Upper lobe of left lung (tissue), 6 donors: ENCODE results near the gene CLDN11. TPM values are rescaled to one million over a fixed set of nuclear protein-coding genes. Genes with fewer than 3 reads are reported as not detected.

Experiments used
- ATAC-seq, 2 donors: fragments of 200-7000 bp; cut with Tn5 transposase; one replicate each; pipeline ENCODE4 v1.9.1; 2022; ENCODE audit warnings: mild to moderate bottlenecking in 2 of 2, moderate library complexity in 2 of 2; ENCODE audit not compliant: low FRiP score in 2 of 2
- DNase-seq, 2 donors: peaks; one replicate each; pipeline ENCODE4 v3.0.0-alpha.2; 2019 to 2020
- H3K27ac ChIP-seq, 4 donors: fragments of 200-600 bp; sonication (generic); one replicate each; pipeline ENCODE4 v1.5.1; 2016 to 2019
- H3K27me3 ChIP-seq, 4 donors: fragments of 200-600 bp; sonication (generic); one replicate each; pipeline ENCODE4 v1.5.1; 2017 to 2019
- H3K36me3 ChIP-seq, 4 donors: fragments of 200-600 bp; sonication (generic); one replicate each; pipeline ENCODE4 v1.5.1; 2016 to 2019
- H3K4me1 ChIP-seq, 4 donors: fragments of 200-600 bp; sonication (generic); one replicate each; pipeline ENCODE4 v1.5.1; 2018 to 2019
- H3K4me3 ChIP-seq, 4 donors: fragments of 200-600 bp; sonication (generic); one replicate each; pipeline ENCODE4 v1.5.1; 2017 to 2019; ENCODE audit warnings: mild to moderate bottlenecking in 2 of 4, moderate library complexity in 1 of 4
- H3K9me3 ChIP-seq, 4 donors: fragments of 200-600 bp; sonication (generic); one replicate each; pipeline ENCODE4 v1.5.1; 2018 to 2019
- CTCF ChIP-seq, 6 experiments: fragments of 450-650 bp in 4 of 6; fragments of 200-600 bp in 2 of 6; sonication (generic) in 2 of 6; IDR thresholded peaks; one replicate each; pipeline ENCODE4 v1.5.1; 2016 to 2019; ENCODE audit warnings: antibody characterized with exemption in 6 of 6
- EP300 ChIP-seq, 4 donors: sonication (generic); formaldehyde crosslinking; IDR thresholded peaks; one replicate each; pipeline ENCODE4 v1.5.1; 2017; ENCODE audit warnings: antibody characterized with exemption in 4 of 4, control low read depth in 2 of 4
- POLR2A ChIP-seq, 4 donors: fragments of 450-650 bp; IDR thresholded peaks; one replicate each; pipeline ENCODE4 v1.5.1; 2016 to 2017; ENCODE audit warnings: antibody characterized with exemption in 4 of 4, mild to moderate bottlenecking in 2 of 4
- POLR2AphosphoS5 ChIP-seq, 2 donors: sonication (generic); formaldehyde crosslinking; IDR thresholded peaks; one replicate each; pipeline ENCODE4 v1.5.1; 2017; ENCODE audit warnings: antibody characterized with exemption in 2 of 2
- WGBS, 2 donors: methylation state at CpG; one replicate each; pipeline ENCODE4 v1.1.5; 2017 to 2018; 5-methylcytosine and 5-hydroxymethylcytosine counted together
- total RNA-seq, 6 donors: library from RNA; depleted of rRNA in 4 of 6; stranded (reverse); fragments of >200 nt in 4 of 6; gene quantifications; one replicate each; pipeline versions ENCODE4 v1.1.0 to v1.2.1, GENCODE V29; 2016 to 2021
- donor health status: DM: no; HTN: no; CAD: no; lungs with moderate emphysema.
- donor health status: DM: no; HTN: yes; CAD: no; lungs with severe emphysema.

The CLDN11 gene
- total RNA-seq, 6 donors from 2014 or later, result 2.1 to 17.1 (median 6.0) TPM

GRCh38 chr3:170467007-170467406 lies 48.3 kb downstream of the CLDN11 start:
- WGBS, 2 donors, result 85 to 87% methylated on average over 14 of the region's 14 CpGs
- Histone ChIP-seq H3K9me3 (no peaks in the 10 kb centered on the region), H3K27ac (no peak overlapping the region), H3K27me3 (no peaks in the 10 kb centered on the region), H3K4me1 (peaks cover 0 to 8% (median 0%) of the 10 kb centered on the region in 4 donors), H3K4me3 (no peak overlapping the region), H3K36me3 (no peaks in the 10 kb centered on the region)
- ATAC-seq (no peak), DNase-seq (no peak)
- TF ChIP-seq POLR2AphosphoS5 (IDR thresholded peaks at IDR 0.05) (no peak), EP300 (IDR thresholded peaks at IDR 0.05) (no peak), POLR2A (IDR thresholded peaks at IDR 0.05) (no peak), CTCF (IDR thresholded peaks at IDR 0.05) (no peak)

GRCh38 chr3:170467571-170468147 lies 49.0 kb downstream of the CLDN11 start:
- Histone ChIP-seq H3K9me3 (no peaks in the 10 kb centered on the region), H3K4me1 (peaks cover 0 to 8% (median 0%) of the 10 kb centered on the region in 4 donors), H3K36me3 (no peaks in the 10 kb centered on the region), H3K27me3 (no peaks in the 10 kb centered on the region), H3K4me3 (no peak overlapping the region), H3K27ac (no peak overlapping the region)
- DNase-seq (no peak), ATAC-seq (no peak)
- TF ChIP-seq EP300 (IDR thresholded peaks at IDR 0.05) (no peak), POLR2A (IDR thresholded peaks at IDR 0.05) (no peak), POLR2AphosphoS5 (IDR thresholded peaks at IDR 0.05) (no peak), CTCF (IDR thresholded peaks at IDR 0.05) (no peak)
- 74 to 82% methylated on average over 6 to 7 of the region's 7 CpGs for WGBS, 2 donors

- peak in 1 of 2 donors; percentile 25 for ATAC-seq
- H3K36me3 ChIP-seq, result no peaks in the 10 kb centered on the region
- H3K27ac ChIP-seq, result no peak overlapping the region
- H3K4me3 ChIP-seq, result no peak overlapping the region
- no peaks in the 10 kb centered on the region for H3K27me3 ChIP-seq
- 60 to 67% methylated on average over 5 of the region's 5 CpGs for WGBS, 2 donors
- no peak for DNase-seq
- H3K9me3 ChIP-seq, result no peaks in the 10 kb centered on the region
- H3K4me1 ChIP-seq, result peaks cover 0 to 8% (median 0%) of the 10 kb centered on the region in 4 donors
- TF ChIP-seq POLR2AphosphoS5 (IDR thresholded peaks at IDR 0.05), result no peak
- no peak for TF ChIP-seq EP300 (IDR thresholded peaks at IDR 0.05)
- TF ChIP-seq POLR2A (IDR thresholded peaks at IDR 0.05), result no peak
- TF ChIP-seq CTCF (IDR thresholded peaks at IDR 0.05), result no peak
Measured at GRCh38 chr3:170469151-170470062, 50.7 kb downstream of the CLDN11 start.

GRCh38 chr3:170470063-170471016 lies 51.7 kb downstream of the CLDN11 start:
- Histone ChIP-seq H3K36me3 (no peaks in the 10 kb centered on the region), H3K9me3 (no peaks in the 10 kb centered on the region), H3K27me3 (no peaks in the 10 kb centered on the region), H3K27ac (no peak overlapping the region), H3K4me3 (no peak overlapping the region), H3K4me1 (peaks cover 0 to 8% (median 0%) of the 10 kb centered on the region in 4 donors)
- no peak for DNase-seq
- TF ChIP-seq POLR2AphosphoS5 (IDR thresholded peaks at IDR 0.05), result no peak
- TF ChIP-seq CTCF (IDR thresholded peaks at IDR 0.05), result no peak
- TF ChIP-seq POLR2A (IDR thresholded peaks at IDR 0.05), result no peak
- TF ChIP-seq EP300 (IDR thresholded peaks at IDR 0.05), result no peak
- 57 to 59% methylated on average over 9 of the region's 9 CpGs for WGBS, 2 donors
- peak in 1 of 2 donors; percentile 53 for ATAC-seq
